OCI-LY7 (cell line): ENCODE results near the gene HCRTR1. TPM values are rescaled to one million over a fixed set of nuclear protein-coding genes. Genes with fewer than 3 reads are reported as not detected.

Experiments used
- BruUV-seq: library from RNA; stranded (reverse); fragments of 400-500 nt; replicated peaks from 2 replicates; lab custom pipeline; 2021; lab: Mats Ljungman, UMichigan
- CTCF ChIA-PET: fragments of 300-600 bp; sonication (Branson Sonifier 250); formaldehyde crosslinking; loops from one replicate; lab custom pipeline; 2022; ENCODE audit warnings: antibody characterized with exemption; ENCODE audit not compliant: unreplicated experiment; lab: Charles Lee
- POLR2A ChIA-PET: fragments of 300-600 bp; sonication (Branson Sonifier 250); formaldehyde crosslinking; loops from one replicate; lab custom pipeline; 2022; ENCODE audit warnings: antibody characterized with exemption; lab: Charles Lee
- DNase-seq: peaks from one replicate; pipeline ENCODE4 v3.0.0-alpha.2; 2015; ENCODE audit warnings: low spot score
- H2AFZ ChIP-seq: fragments of 200-600 bp; sonication (generic), shearing (Covaris generic); 2 replicates; pipeline ENCODE4 v1.6.1; 2014; ENCODE audit warnings: mild to moderate bottlenecking, antibody characterized with exemption, low read length, moderate library complexity
- H3K27ac ChIP-seq: fragments of 200-600 bp; sonication (generic); 2 replicates; pipeline ENCODE4 v1.5.1; 2014; ENCODE audit warnings: mixed run types, low read depth, mild to moderate bottlenecking, moderate library complexity, low read length, inconsistent platforms; ENCODE audit not compliant: poor library complexity, severe bottlenecking
- H3K36me3 ChIP-seq: fragments of 200-600 bp; sonication (generic); 2 replicates; pipeline ENCODE4 v1.6.1; 2014; ENCODE audit warnings: mild to moderate bottlenecking, antibody characterized with exemption, low read length, moderate library complexity, mixed read lengths; ENCODE audit not compliant: insufficient read depth
- H3K4me1 ChIP-seq: fragments of 200-600 bp; sonication (generic); 2 replicates; pipeline ENCODE4 v1.5.1; 2014; ENCODE audit warnings: mild to moderate bottlenecking, low read length; ENCODE audit not compliant: insufficient read depth, poor library complexity, severe bottlenecking
- H3K4me2 ChIP-seq: fragments of 200-600 bp; sonication (generic); 2 replicates; pipeline ENCODE4 v1.6.1; 2014; ENCODE audit warnings: mild to moderate bottlenecking, low read length
- H3K4me3 ChIP-seq: fragments of 200-600 bp; sonication (generic); 2 replicates; pipeline ENCODE4 v1.5.1; 2014; ENCODE audit warnings: mild to moderate bottlenecking, low read depth, low read length; ENCODE audit not compliant: poor library complexity, severe bottlenecking
- H3K79me2 ChIP-seq: fragments of 200-600 bp; sonication (generic); 2 replicates; pipeline ENCODE4 v1.6.1; 2016; ENCODE audit warnings: low read depth, mild to moderate bottlenecking, low read length, moderate library complexity, mixed read lengths; ENCODE audit not compliant: insufficient read depth
- H3K9me2 ChIP-seq: fragments of 200-600 bp; sonication (generic); 2 replicates; pipeline ENCODE4 v1.6.1; 2016; ENCODE audit warnings: mild to moderate bottlenecking, low read length, mixed read lengths; ENCODE audit not compliant: insufficient read depth
- H3K9me3 ChIP-seq: fragments of 200-600 bp; sonication (generic); 2 replicates; pipeline ENCODE4 v1.6.1; 2014; ENCODE audit warnings: mild to moderate bottlenecking, mixed run types, low read length, mixed read lengths
- H4K20me1 ChIP-seq: fragments of 200-600 bp; sonication (generic); 2 replicates; pipeline ENCODE4 v1.6.1; 2014; ENCODE audit warnings: mild to moderate bottlenecking, antibody characterized with exemption, low read length, moderate library complexity, mixed read lengths; ENCODE audit not compliant: insufficient read depth
- EZH2phosphoT487 ChIP-seq: fragments of 200-600 bp; sonication (generic); IDR thresholded peaks from 2 replicates; pipeline ENCODE4 v1.6.1; 2018; ENCODE audit warnings: low read depth, borderline replicate concordance, mild to moderate bottlenecking, mixed run types, antibody characterized with exemption, low read length, moderate library complexity, mixed read lengths
- intact Hi-C: fragments of 100-400 bp; cut with micrococcal nuclease; formaldehyde crosslinking; loops from one replicate; pipeline ENCODE4 v1.10.0; 2022; ENCODE audit not compliant: unreplicated experiment
- total RNA-seq, 2 experiments: library from RNA; depleted of rRNA in 1 of 2; stranded (reverse); fragments of >200 nt in 1 of 2; shearing (Covaris generic) in 1 of 2; gene quantifications; 2 replicates each; pipeline ENCODE4 v1.2.3, GENCODE V29; 2014 to 2022
- TF ChIP-seq, protein P1 (sequence below): fragments of 200-600 bp; sonication (generic); conservative IDR thresholded peaks from 2 replicates; pipeline ENCODE4 v1.5.1; 2014; ENCODE audit warnings: mild to moderate bottlenecking, antibody characterized with exemption, low read length, moderate library complexity, mixed read lengths

HCRTR1 gene
- total RNA-seq, 2 experiments from 2014 or later = not detected

DNA sequence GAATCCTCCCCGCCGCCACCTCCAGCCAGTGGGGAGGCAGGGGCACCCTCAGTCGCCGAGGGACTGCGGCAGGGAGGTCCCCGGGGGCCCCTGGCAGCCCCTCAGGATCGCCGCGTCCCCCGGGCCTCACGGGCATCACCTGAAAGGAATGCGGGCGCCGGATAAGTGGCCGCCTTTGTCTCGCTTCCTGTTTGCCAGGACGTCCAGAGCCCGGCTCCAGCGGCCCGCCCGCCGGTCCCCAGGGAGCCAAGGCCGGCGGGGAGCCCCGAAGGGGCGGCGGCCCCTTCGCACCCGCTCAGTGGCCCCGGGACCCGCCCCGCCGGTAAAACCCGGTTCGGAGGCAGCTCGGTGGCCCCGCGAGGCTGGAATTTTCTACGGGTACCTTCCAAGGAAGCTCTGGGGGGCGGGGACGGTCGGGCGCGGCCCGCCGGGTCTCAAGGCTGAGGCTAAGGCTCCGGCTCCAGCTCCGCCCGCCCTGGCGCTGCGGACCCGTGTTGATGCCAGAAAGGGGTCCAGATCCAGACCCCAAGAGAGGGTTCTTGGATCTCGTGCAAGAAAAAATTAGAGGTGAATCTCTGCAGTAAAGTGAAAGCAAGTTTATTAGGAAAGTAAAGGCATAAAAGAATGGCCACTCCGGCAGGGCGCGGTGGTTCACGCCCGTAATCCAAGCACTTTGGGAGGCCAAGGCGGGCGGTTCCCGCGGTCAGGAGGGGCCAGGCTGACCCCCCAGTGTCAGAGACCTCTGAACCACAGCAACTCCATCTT lies 28.6 kb upstream of the HCRTR1 start:
- no peaks in the 10 kb centered on the region for H4K20me1 ChIP-seq
- H3K27ac ChIP-seq = no peak overlapping the region
- POLR2A ChIA-PET = no interaction called here
- no peaks in the 10 kb centered on the region for H3K36me3 ChIP-seq
- no peak for DNase-seq
- no peaks in the 10 kb centered on the region for H3K9me3 ChIP-seq
- H2AFZ ChIP-seq = no peak overlapping the region
- no peak overlapping the region for H3K4me3 ChIP-seq
- no peaks in the 10 kb centered on the region for H3K4me1 ChIP-seq
- no peak overlapping the region for H3K4me2 ChIP-seq
- H3K9me2 ChIP-seq = no peaks in the 10 kb centered on the region
- CTCF ChIA-PET = no interaction called here
- no TSS peak for BruUV-seq
- intact Hi-C loops = no loop called here
- H3K79me2 ChIP-seq = no peaks in the 10 kb centered on the region
- TF ChIP-seq, protein P1, sequence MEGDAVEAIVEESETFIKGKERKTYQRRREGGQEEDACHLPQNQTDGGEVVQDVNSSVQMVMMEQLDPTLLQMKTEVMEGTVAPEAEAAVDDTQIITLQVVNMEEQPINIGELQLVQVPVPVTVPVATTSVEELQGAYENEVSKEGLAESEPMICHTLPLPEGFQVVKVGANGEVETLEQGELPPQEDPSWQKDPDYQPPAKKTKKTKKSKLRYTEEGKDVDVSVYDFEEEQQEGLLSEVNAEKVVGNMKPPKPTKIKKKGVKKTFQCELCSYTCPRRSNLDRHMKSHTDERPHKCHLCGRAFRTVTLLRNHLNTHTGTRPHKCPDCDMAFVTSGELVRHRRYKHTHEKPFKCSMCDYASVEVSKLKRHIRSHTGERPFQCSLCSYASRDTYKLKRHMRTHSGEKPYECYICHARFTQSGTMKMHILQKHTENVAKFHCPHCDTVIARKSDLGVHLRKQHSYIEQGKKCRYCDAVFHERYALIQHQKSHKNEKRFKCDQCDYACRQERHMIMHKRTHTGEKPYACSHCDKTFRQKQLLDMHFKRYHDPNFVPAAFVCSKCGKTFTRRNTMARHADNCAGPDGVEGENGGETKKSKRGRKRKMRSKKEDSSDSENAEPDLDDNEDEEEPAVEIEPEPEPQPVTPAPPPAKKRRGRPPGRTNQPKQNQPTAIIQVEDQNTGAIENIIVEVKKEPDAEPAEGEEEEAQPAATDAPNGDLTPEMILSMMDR = no peak
- no peak for TF ChIP-seq EZH2phosphoT487

DNA sequence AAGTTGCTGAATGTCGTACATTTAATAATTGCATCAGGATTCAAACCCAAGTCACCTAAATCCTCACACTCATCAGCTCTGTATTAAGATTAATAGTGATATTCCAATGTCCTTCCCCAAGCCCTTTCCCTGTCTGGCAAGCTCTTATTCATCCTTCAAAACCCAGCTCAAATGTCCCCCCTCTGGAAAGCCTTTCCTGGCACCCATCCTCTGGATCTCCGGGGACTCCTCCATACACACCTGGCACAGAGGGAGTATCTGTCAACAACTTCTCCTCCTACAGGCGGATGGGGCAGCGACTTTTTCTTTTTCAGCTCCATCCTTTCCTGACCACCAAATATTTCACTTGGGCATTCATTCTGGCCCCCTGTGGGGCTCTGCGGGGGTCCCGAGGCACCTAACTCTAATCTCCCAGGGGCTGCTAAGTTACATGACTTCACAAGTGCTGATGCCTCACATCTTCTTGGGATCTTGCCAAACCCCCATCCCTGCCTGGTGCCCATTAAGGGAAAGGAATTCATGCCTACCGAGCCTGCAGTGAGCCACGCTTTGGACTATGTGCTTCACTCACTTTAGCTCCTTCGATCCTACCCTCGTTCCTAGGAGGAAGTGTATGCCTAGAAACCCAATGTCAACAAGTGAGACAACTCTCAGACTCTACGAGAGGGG lies 25.9 kb upstream of the HCRTR1 start:
- no TSS peak for BruUV-seq
- ChIA-PET POLR2A (no interaction called here), CTCF (no interaction called here)
- Histone ChIP-seq H2AFZ (no peak overlapping the region), H3K9me3 (no peaks in the 10 kb centered on the region), H3K4me2 (no peak overlapping the region), H4K20me1 (no peaks in the 10 kb centered on the region), H3K79me2 (no peaks in the 10 kb centered on the region), H3K4me1 (no peaks in the 10 kb centered on the region), H3K4me3 (no peak overlapping the region), H3K27ac (no peak overlapping the region), H3K36me3 (no peaks in the 10 kb centered on the region), H3K9me2 (no peaks in the 10 kb centered on the region)
- intact Hi-C loops = no loop called here
- TF ChIP-seq EZH2phosphoT487 = no peak
- TF ChIP-seq, protein P1 = no peak
- no peak for DNase-seq

DNA sequence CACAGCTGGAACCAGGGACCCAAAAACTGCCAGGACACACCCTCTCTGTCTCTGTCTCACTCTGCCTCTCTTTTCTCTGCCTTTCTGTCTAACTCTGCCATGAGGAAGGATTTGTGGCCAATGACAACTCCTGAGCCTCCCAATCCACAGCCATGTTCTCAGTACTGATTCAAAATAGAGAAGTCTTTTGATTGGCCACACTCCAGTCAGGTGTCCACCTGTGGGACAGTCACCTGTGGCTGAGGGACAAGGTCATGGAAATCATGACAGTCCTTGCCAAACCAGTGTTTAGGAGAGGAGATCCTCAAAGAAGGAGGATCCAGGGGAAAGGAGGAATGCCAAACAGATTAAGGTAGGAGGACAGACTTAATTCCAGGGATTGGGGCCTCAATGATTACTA lies 25.4 kb upstream of the HCRTR1 start:
- no peak for DNase-seq
- Histone ChIP-seq H3K9me2 (no peaks in the 10 kb centered on the region), H3K9me3 (no peaks in the 10 kb centered on the region), H3K79me2 (no peaks in the 10 kb centered on the region), H3K4me3 (no peak overlapping the region), H3K27ac (no peak overlapping the region), H3K4me1 (no peaks in the 10 kb centered on the region), H3K36me3 (no peaks in the 10 kb centered on the region), H3K4me2 (no peak overlapping the region), H2AFZ (no peak overlapping the region), H4K20me1 (no peaks in the 10 kb centered on the region)
- TF ChIP-seq, protein P1 = no peak
- TF ChIP-seq EZH2phosphoT487 = no peak
- no TSS peak for BruUV-seq
- intact Hi-C loops = no loop called here
- ChIA-PET CTCF (no interaction called here), POLR2A (interaction anchor here (0.6 kb wide), 1 partner anchor 170 kb away, joined by 5 read pairs; no protein-coding TSS in a partner anchor)
